ENCODE data around the gene SYNE1. TPM values are rescaled to one million over a fixed set of nuclear protein-coding genes. Genes with fewer than 3 reads are reported as not detected.

SYNE1 gene
- total RNA-seq, 1 donor from 2014 or later: 24.9 TPM

GRCh38 chr6:152221806-152222628, 415.1 kb downstream of the SYNE1 start:
- peaks cover 3% of the 10 kb centered on the region for H3K4me1 Mint-ChIP-seq
- DNase-seq (ENCODE audit: low read depth, low spot score): no peak
- H3K4me3 Mint-ChIP-seq: no peak overlapping the region
- no peak overlapping the region for H3K27ac Mint-ChIP-seq (ENCODE audit: unreplicated experiment)
- H3K36me3 Mint-ChIP-seq (ENCODE audit: low read depth): peaks cover 25% of the 10 kb centered on the region
- no peaks in the 10 kb centered on the region for H3K27me3 Mint-ChIP-seq (ENCODE audit: low read depth)
- peaks cover 8% of the 10 kb centered on the region for H3K9me3 Mint-ChIP-seq
- TF ChIP-seq CTCF (conservative IDR thresholded peaks at IDR 0.05): no peak

- Mint-ChIP-seq H3K27me3 (ENCODE audit: low read depth) (no peaks in the 10 kb centered on the region), H3K4me1 (peaks cover 3% of the 10 kb centered on the region), H3K36me3 (ENCODE audit: low read depth) (peaks cover 30% of the 10 kb centered on the region), H3K27ac (ENCODE audit: unreplicated experiment) (no peak overlapping the region), H3K9me3 (peaks cover 8% of the 10 kb centered on the region), H3K4me3 (no peak overlapping the region)
- no peak for TF ChIP-seq CTCF (conservative IDR thresholded peaks at IDR 0.05)
- DNase-seq (ENCODE audit: low read depth, low spot score): no peak
Measured at GRCh38 chr6:152220786-152221185, 416.4 kb downstream of the SYNE1 start.

- no peak for TF ChIP-seq CTCF (conservative IDR thresholded peaks at IDR 0.05)
- Mint-ChIP-seq H3K4me3 (no peak overlapping the region), H3K27ac (ENCODE audit: unreplicated experiment) (no peak overlapping the region), H3K27me3 (ENCODE audit: low read depth) (no peaks in the 10 kb centered on the region), H3K9me3 (peaks cover 8% of the 10 kb centered on the region), H3K4me1 (peaks cover 3% of the 10 kb centered on the region), H3K36me3 (ENCODE audit: low read depth) (peaks cover 28% of the 10 kb centered on the region)
- no peak for DNase-seq (ENCODE audit: low read depth, low spot score)
Measured at GRCh38 chr6:152218887-152219286, 418.3 kb downstream of the SYNE1 start.

GRCh38 chr6:152212437-152212836, 424.7 kb downstream of the SYNE1 start:
- H3K27ac Mint-ChIP-seq (ENCODE audit: unreplicated experiment): no peak overlapping the region
- TF ChIP-seq CTCF (conservative IDR thresholded peaks at IDR 0.05): no peak
- no peaks in the 10 kb centered on the region for H3K4me1 Mint-ChIP-seq
- no peaks in the 10 kb centered on the region for H3K27me3 Mint-ChIP-seq (ENCODE audit: low read depth)
- no peaks in the 10 kb centered on the region for H3K9me3 Mint-ChIP-seq
- no peak for DNase-seq (ENCODE audit: low read depth, low spot score)
- H3K4me3 Mint-ChIP-seq: no peak overlapping the region
- peaks cover 12% of the 10 kb centered on the region for H3K36me3 Mint-ChIP-seq (ENCODE audit: low read depth)

GRCh38 chr6:152209211-152209610, 428.0 kb downstream of the SYNE1 start:
- H3K36me3 Mint-ChIP-seq (ENCODE audit: low read depth): peaks cover 15% of the 10 kb centered on the region
- DNase-seq (ENCODE audit: low read depth, low spot score): no peak
- no peaks in the 10 kb centered on the region for H3K4me1 Mint-ChIP-seq
- TF ChIP-seq CTCF (conservative IDR thresholded peaks at IDR 0.05): no peak
- no peaks in the 10 kb centered on the region for H3K27me3 Mint-ChIP-seq (ENCODE audit: low read depth)
- no peaks in the 10 kb centered on the region for H3K9me3 Mint-ChIP-seq
- H3K27ac Mint-ChIP-seq (ENCODE audit: unreplicated experiment): no peak overlapping the region
- H3K4me3 Mint-ChIP-seq: no peak overlapping the region

All from neural crest cell (in vitro differentiated cells).